ENCODE data around the gene PHTF1.

- TF ChIP-seq POLR2A (IDR thresholded peaks at IDR 0.05), result no peak
- TF ChIP-seq CTCF (IDR thresholded peaks at IDR 0.05), result no peak
- no peak for TF ChIP-seq POLR2AphosphoS5 (IDR thresholded peaks at IDR 0.05)
- no peak for TF ChIP-seq EP300 (IDR thresholded peaks at IDR 0.05)
These were observed 1.1 kb upstream of the PHTF1 start for GRCh38 chr1:113760102-113761080.

All from gastroesophageal sphincter (tissue), 3 donors.